GM21717 (cell line): ENCODE results near the gene CA4.
"Not testable (repeated sequence)": the region's sequence is repeated elsewhere in the genome, so short reads cannot be mapped to it uniquely, and the experiment has no call there.

ENCODE experiments used
- ATAC-seq: cut with Tn5 transposase; IDR thresholded peaks from one replicate; pipeline ENCODE4 v1.9.1; 2021; ENCODE audit warnings: mild to moderate bottlenecking, moderate library complexity; ENCODE audit not compliant: unreplicated experiment

Gene CA4

DNA sequence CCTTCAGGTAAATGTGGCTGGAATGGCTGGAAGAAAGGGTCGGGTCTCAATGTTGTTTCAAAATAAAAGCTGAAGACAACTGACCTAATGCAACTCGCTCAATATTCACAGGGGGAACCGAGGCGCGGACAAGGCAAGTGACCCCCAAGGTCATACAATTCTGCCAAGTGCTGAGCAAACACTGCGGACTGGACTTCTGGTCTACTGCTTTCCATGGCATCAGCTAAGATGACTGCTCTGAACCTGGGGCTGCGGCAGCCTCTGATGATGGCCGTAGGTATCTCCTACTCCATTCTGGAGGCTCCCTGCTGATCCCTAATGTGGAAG lies 21.9 kb downstream of the CA4 start:
- no peak for ATAC-seq

DNA sequence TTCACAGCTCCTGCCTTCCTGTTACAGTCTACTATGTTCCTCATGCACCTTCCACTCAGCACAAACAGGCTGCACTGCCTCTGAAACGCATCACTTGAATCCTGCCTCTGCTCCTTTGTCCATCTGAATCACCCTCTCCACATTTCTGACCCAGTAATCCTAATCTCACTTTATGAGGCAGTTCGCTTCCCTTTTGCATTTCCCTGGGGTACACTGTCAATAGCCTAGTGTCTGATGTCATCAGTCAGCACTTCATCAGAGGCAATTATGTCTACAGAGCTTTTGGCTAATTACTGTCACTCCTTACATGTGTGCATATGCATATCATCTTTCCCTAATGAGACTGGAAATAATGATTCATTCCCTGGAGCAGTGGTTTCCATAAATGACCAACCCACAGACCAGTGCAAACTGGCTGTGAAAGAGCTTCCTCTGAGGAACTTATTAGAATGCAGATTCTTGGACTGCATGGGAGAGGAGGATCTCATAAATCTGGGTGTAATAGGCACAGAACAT lies 23.6 kb downstream of the CA4 start:
- no peak for ATAC-seq

- ATAC-seq: no peak
Observed at GRCh38 chr17:60174035-60174434, 24.3 kb downstream of the CA4 start.

DNA sequence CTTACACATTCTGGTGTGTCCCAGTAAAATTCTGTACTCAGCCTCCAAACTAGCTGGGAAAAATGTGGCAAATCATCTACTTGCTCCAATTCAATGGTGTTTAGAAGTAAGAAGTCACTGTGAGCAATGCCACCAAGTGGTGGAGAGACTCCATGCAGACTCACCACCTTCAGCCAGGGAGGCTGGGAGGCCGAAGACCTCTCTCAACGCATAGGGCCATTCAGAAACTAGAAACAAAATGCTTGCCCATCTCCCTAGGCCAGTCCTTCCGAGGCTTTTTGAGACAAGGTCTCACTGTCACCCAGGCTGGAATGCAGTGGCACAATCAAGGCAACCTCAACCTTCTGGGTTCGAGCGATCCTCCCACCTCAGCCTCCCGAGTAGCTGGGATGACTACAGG lies 25.0 kb downstream of the CA4 start:
- not testable (repeated sequence) for ATAC-seq

DNA sequence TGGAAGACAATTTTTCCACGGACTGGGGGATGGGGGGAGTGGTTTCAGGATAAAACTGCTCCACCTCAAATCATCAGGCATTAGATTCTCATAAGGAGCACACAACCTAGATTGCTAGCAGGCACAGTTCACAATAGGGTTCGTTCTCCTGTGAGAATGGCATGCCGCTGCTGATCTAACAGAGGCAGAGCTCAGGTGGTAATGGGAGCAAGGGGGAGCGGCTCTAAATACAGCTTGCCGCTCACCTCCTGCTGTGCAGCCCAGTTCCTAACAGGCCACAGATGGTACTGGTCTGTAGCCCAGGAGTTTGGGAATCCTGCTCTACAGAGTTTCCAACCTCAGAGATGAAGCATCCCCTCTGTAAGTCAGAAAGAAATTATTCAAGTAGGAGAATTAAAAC lies 27.0 kb downstream of the CA4 start:
- ATAC-seq: not testable (repeated sequence)

GRCh38 chr17:60178180-60178579 lies 28.4 kb downstream of the CA4 start:
- not testable (repeated sequence) for ATAC-seq

GRCh38 chr17:60180380-60180779 lies 30.6 kb downstream of the CA4 start:
- not testable (repeated sequence) for ATAC-seq

GRCh38 chr17:60186372-60186771 lies 36.6 kb downstream of the CA4 start:
- ATAC-seq: not testable (repeated sequence)

GRCh38 chr17:60186846-60187745 lies 37.3 kb downstream of the CA4 start:
- ATAC-seq: not testable (repeated sequence)

DNA sequence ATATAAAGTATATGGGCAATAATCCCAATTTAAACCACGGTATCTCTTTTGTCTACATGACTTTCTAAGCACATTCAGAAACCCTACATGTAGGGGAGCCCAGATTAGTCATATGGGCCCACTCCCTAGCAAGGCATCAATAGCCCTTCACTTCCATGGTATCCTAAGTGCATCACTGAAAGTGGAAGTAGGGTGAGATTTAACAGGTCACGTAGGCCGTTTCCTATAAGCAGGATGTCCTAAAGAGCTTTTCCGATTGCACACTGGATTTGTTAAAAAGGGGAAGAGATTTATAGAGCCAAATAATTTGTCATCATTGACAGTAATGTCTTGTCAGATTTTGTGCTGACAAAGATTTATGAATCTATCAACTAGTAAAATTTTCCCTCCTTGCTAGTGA lies 39.0 kb downstream of the CA4 start:
- no peak for ATAC-seq

GRCh38 chr17:60190032-60190431 lies 40.3 kb downstream of the CA4 start:
- not testable (repeated sequence) for ATAC-seq

DNA sequence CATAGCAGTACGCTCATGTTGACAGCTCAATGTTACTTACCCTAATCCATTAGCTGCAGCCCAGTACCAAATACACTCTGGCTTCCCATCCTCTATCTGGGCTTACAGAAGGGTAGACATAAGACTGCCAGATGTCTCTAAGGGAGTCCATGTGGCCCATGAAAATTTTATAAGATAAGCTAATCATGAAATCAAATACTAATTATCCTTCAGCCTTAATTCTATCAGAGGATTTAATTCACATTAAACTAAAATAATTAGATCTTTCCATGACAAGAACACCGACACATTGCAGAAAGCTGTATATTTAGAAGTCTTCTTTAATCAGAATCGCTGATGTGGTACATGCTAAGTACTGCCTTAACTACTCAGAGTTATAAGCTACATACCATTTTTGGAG lies 43.3 kb downstream of the CA4 start:
- not testable (repeated sequence) for ATAC-seq

DNA sequence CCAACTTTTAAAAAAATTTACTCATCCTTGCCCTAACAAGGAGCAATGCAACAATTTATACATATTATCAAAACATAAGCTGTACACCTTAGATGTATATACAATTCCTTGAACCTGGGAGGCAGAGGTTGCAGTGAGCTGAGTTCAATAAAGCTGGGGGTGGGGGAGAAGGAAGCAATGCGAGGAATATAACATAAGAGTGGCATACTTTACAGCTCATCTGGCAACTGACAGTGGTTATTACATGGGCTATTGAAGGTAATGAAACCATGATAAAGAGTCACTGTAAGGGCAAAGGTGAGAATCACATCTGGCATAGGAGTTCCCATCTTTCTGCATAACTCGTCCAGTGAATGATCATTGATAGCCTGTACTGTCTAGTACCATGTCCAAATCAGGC lies 43.7 kb downstream of the CA4 start:
- ATAC-seq: no peak

GRCh38 chr17:60194141-60194540 lies 44.4 kb downstream of the CA4 start:
- not testable (repeated sequence) for ATAC-seq

GRCh38 chr17:60198630-60199029 lies 48.9 kb downstream of the CA4 start:
- not testable (repeated sequence) for ATAC-seq

- ATAC-seq: not testable (repeated sequence)
Observed at GRCh38 chr17:60205782-60206181, 56.0 kb downstream of the CA4 start.

DNA sequence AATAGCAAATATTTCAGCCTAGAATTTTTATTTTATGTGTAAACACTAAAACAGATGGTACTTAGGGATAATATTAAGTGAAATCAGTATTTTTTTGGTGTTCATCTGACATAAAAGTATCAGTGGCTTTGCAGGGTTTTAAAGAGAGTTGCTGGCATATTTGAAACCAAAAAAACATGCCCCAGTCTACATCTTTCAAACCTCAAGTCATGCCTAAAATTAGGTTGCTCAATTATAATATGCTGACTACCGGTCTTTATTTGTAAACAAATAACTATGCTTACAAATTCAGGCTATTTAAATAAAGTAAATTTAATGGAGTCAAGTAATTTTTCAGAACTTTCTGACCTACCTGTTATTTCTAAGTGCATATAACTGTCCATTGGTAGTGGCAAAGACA lies 58.5 kb downstream of the CA4 start:
- not testable (repeated sequence) for ATAC-seq
